KMS-11 (cell line): ENCODE results near the gene CD274.
"Not testable (repeated sequence)": the region's sequence is repeated elsewhere in the genome, so short reads cannot be mapped to it uniquely, and the experiment has no call there.

ENCODE experiments used
- H2AFZ ChIP-seq: fragments of 200-600 bp; sonication (generic); 2 replicates; pipeline ENCODE4 v1.6.1; 2016; ENCODE audit warnings: antibody characterized with exemption, mixed run types, low read depth
- H3K27ac ChIP-seq: fragments of 200-600 bp; sonication (generic); 2 replicates; pipeline ENCODE4 v1.6.1; 2016; ENCODE audit warnings: mild to moderate bottlenecking, mixed run types
- H3K27me3 ChIP-seq: fragments of 200-600 bp; sonication (generic); 2 replicates; pipeline ENCODE4 v1.6.1; 2017; ENCODE audit warnings: mild to moderate bottlenecking, low read depth, mixed run types, moderate library complexity; ENCODE audit not compliant: insufficient read depth
- H3K36me3 ChIP-seq: fragments of 200-600 bp; sonication (generic); 2 replicates; pipeline ENCODE4 v1.6.1; 2017; ENCODE audit warnings: mild to moderate bottlenecking, mixed run types; ENCODE audit not compliant: insufficient read depth
- H3K4me1 ChIP-seq: fragments of 200-600 bp; sonication (generic); 2 replicates; pipeline ENCODE4 v1.6.1; 2016; ENCODE audit warnings: mild to moderate bottlenecking, low read depth, mixed run types; ENCODE audit not compliant: poor library complexity, severe bottlenecking
- H3K4me2 ChIP-seq: fragments of 200-600 bp; sonication (generic); 2 replicates; pipeline ENCODE4 v1.7.0; 2016; ENCODE audit warnings: mild to moderate bottlenecking, mixed run types
- H3K4me3 ChIP-seq: fragments of 200-600 bp; sonication (generic); IDR thresholded peaks from 2 replicates; pipeline ENCODE4 v1.6.1; 2017; ENCODE audit warnings: low read depth, low read length, mixed read lengths; ENCODE audit not compliant: insufficient read depth
- H3K79me2 ChIP-seq: fragments of 200-600 bp; sonication (generic); 2 replicates; pipeline ENCODE4 v1.6.1; 2016; ENCODE audit warnings: low read depth, mixed run types; ENCODE audit not compliant: insufficient read depth
- H3K9ac ChIP-seq: fragments of 200-600 bp; sonication (generic); 2 replicates; pipeline ENCODE4 v1.6.1; 2016; ENCODE audit warnings: mild to moderate bottlenecking, mixed run types
- H4K20me1 ChIP-seq: fragments of 200-600 bp; sonication (generic); 2 replicates; pipeline ENCODE4 v1.6.1; 2016; ENCODE audit warnings: mild to moderate bottlenecking, mixed run types; ENCODE audit not compliant: insufficient read depth
- TF ChIP-seq, protein P1 (sequence below): fragments of 200-600 bp; sonication (generic); conservative IDR thresholded peaks from 2 replicates; pipeline ENCODE4 v1.6.1; 2017; ENCODE audit warnings: low read depth, mild to moderate bottlenecking, antibody characterized with exemption, low read length, moderate library complexity, mixed read lengths

CD274 gene

DNA sequence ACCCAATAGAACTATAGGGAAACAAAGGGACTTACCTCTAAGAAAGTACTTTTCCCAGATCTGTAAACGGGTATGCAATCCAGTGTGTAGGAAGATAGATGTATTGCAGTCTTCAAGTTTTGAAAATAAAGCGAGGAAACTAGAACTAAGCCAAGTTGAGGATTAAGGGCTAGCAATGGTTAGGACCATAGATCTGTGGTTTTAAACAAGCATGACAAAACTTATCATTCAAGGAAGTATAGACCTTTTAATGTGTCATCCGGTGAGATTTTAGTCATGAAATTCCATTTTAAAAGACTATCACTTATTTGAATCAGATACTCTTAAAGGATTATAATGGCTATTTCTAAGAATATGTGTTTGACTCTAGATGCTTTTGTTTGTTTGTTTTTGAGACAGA, 20.5 kb downstream of the CD274 start:
- Histone ChIP-seq H3K4me3 (no peak overlapping the region), H3K27me3 (no peaks in the 10 kb centered on the region), H3K9ac (no peak overlapping the region), H3K27ac (no peak overlapping the region), H2AFZ (no peak overlapping the region), H3K79me2 (no peaks in the 10 kb centered on the region), H3K36me3 (no peaks in the 10 kb centered on the region), H3K4me2 (no peak overlapping the region), H4K20me1 (no peaks in the 10 kb centered on the region), H3K4me1 (no peaks in the 10 kb centered on the region)
- TF ChIP-seq, protein P1, sequence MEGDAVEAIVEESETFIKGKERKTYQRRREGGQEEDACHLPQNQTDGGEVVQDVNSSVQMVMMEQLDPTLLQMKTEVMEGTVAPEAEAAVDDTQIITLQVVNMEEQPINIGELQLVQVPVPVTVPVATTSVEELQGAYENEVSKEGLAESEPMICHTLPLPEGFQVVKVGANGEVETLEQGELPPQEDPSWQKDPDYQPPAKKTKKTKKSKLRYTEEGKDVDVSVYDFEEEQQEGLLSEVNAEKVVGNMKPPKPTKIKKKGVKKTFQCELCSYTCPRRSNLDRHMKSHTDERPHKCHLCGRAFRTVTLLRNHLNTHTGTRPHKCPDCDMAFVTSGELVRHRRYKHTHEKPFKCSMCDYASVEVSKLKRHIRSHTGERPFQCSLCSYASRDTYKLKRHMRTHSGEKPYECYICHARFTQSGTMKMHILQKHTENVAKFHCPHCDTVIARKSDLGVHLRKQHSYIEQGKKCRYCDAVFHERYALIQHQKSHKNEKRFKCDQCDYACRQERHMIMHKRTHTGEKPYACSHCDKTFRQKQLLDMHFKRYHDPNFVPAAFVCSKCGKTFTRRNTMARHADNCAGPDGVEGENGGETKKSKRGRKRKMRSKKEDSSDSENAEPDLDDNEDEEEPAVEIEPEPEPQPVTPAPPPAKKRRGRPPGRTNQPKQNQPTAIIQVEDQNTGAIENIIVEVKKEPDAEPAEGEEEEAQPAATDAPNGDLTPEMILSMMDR, result no peak

GRCh38 chr9:5475611-5476010, 25.3 kb downstream of the CD274 start:
- H2AFZ ChIP-seq, H3K4me1 ChIP-seq, H3K79me2 ChIP-seq, H3K4me2 ChIP-seq, H3K27ac ChIP-seq, H4K20me1 ChIP-seq, H3K36me3 ChIP-seq, H3K9ac ChIP-seq, H3K4me3 ChIP-seq, H3K27me3 ChIP-seq: not testable (repeated sequence)

DNA sequence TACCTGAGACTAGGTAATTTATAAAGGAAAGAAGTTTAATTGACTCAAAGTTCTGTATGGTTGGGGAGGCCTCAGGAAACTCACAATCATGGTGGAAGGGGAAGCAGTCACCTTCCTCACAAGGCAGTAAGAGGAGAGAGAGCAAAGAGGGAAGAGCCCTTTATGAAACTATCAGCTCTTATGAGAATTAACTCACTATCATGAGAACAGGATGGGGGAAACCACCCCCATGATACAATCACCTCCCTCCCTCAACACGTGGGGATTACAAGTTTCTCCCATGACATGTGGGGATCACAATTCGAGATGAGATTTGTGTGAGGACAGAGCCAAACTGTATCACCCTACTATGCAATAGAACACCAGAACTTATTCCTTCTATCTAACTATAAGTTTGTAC, 27.9 kb downstream of the CD274 start:
- no peaks in the 10 kb centered on the region for H3K36me3 ChIP-seq
- H3K79me2 ChIP-seq, result no peaks in the 10 kb centered on the region
- H3K27me3 ChIP-seq, result no peaks in the 10 kb centered on the region
- no peak overlapping the region for H3K27ac ChIP-seq
- H3K4me1 ChIP-seq, result no peaks in the 10 kb centered on the region
- no peak overlapping the region for H3K4me3 ChIP-seq
- no peaks in the 10 kb centered on the region for H4K20me1 ChIP-seq
- TF ChIP-seq, protein P1, result no peak
- H3K9ac ChIP-seq, result no peak overlapping the region
- no peak overlapping the region for H3K4me2 ChIP-seq
- no peak overlapping the region for H2AFZ ChIP-seq

GRCh38 chr9:5479994-5480694, 29.8 kb downstream of the CD274 start:
- no peaks in the 10 kb centered on the region for H3K4me1 ChIP-seq
- no peak overlapping the region for H3K4me2 ChIP-seq
- no peaks in the 10 kb centered on the region for H3K79me2 ChIP-seq
- no peaks in the 10 kb centered on the region for H3K27me3 ChIP-seq
- no peak overlapping the region for H3K4me3 ChIP-seq
- H3K36me3 ChIP-seq, result no peaks in the 10 kb centered on the region
- H3K27ac ChIP-seq, result no peak overlapping the region
- no peak overlapping the region for H3K9ac ChIP-seq
- no peaks in the 10 kb centered on the region for H4K20me1 ChIP-seq
- H2AFZ ChIP-seq, result no peak overlapping the region
- TF ChIP-seq, protein P1, result no peak

- H3K79me2 ChIP-seq, result no peaks in the 10 kb centered on the region
- H2AFZ ChIP-seq, result no peak overlapping the region
- H3K27me3 ChIP-seq, result no peaks in the 10 kb centered on the region
- TF ChIP-seq, protein P1, result no peak
- no peaks in the 10 kb centered on the region for H3K4me1 ChIP-seq
- H3K9ac ChIP-seq, result no peak overlapping the region
- H3K4me3 ChIP-seq, result no peak overlapping the region
- no peaks in the 10 kb centered on the region for H4K20me1 ChIP-seq
- H3K36me3 ChIP-seq, result no peaks in the 10 kb centered on the region
- H3K4me2 ChIP-seq, result no peak overlapping the region
- H3K27ac ChIP-seq, result no peak overlapping the region
These were observed 30.6 kb downstream of the CD274 start for GRCh38 chr9:5480919-5481318.
